NCI-H526 treated with DMSO at 0.1 percent for 48 hours (cell line): Measurements from ENCODE around the gene STRADA.
"Not testable (repeated sequence)": the region's sequence is repeated elsewhere in the genome, so short reads cannot be mapped to it uniquely, and the experiment has no call there.

Experiments used
- DNase-seq: peaks from one replicate; lab custom pipeline; 2025; lab: John Stamatoyannopoulos, UW

The STRADA gene

DNA sequence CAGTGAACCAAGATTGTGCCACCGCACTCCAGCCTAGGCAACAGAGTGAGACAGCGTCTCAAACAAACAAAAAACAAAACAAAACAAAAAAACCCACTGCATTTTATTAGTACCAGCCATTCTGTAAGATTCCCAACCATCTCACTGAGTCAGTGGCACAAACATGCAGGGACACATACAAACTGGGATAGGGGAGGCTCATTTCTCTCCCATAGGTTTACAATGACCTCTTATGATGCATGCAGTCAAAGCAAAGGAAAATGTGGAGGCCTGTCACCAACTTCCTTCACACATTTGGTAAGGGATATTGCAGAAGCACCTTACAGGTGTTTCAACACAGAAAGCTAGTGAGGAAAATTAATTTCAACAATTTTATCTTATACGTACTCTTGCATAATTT is 12.4 kb upstream of the STRADA start:
- DNase-seq: no peak

- DNase-seq: no peak
These were observed 11.6 kb upstream of the STRADA start for GRCh38 chr17:63753215-63753614.

GRCh38 chr17:63752707-63753106 is 11.1 kb upstream of the STRADA start:
- no peak for DNase-seq

GRCh38 chr17:63751806-63752205 is 10.2 kb upstream of the STRADA start:
- no peak for DNase-seq

GRCh38 chr17:63741143-63741407 is 524 bp downstream of the STRADA start:
- peak; percentile 53 for DNase-seq

DNA sequence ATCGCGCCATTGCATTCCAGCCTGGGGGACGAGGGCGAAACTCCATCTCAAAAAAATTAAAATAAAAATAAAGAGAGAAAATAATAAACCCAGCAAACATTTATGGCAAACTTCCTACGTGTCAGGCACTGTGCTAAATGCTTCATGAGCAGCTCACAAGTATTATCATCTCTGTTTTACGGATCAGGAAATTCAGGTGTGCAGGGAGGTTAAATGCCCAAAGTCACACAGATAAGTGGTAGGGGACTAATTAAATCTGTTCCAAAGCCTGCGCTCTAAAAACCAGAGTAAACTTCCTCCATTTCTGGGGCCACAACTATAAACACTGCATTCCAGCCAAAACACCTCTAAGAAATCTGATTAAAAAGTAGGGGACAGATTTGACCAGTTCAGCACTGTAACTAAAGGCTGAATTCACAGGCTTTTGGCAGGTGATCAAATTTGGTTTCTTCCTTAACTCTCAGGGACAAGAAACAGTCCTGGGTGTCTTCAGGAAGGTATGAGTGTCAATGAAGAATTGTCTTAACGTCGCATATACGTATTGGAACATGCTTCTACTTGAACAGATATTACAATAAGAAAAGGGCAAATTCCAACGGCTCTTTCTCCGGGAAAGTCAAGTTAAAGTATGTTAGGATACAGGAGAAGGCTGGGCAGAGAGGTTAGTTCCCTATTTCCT is 996 bp downstream of the STRADA start:
- no peak for DNase-seq

DNA sequence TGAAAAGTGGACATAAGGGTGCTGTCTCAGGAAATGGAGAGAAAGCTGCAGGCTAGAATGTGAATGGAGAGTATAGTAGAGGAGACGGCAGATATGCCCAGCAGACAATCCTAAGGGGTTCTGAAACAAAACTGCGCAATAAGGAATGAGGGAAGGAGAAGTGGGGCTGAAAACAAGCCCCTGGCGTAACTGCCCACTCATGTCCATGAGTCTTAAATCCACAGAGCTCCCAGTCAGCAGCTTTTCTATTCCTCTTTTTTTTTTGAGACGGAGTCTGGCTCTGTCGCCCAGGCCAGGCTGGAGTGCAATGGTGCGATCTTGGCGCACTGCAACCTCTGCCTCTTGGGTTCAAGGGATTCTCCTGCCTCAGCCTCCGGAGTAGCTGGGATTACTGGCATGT is 5.9 kb downstream of the STRADA start:
- no peak for DNase-seq

DNA sequence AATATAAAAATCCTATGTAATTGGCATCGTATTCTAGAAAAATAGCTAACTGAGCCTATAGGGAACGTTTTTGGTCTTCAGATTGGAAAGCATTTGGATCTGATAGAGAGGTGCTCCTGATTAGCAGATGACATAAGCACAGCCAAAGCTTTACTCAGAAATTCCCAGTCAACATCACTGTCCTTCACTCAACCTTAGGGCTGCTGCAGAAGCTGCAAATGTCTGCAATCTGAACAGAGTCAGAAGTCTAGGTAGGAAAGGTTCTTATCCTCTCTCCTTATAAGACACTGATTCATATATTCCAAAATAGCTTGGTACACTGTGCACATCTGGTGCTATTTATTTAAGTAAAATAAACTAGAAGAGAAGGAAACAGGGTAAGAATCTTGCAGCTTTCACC is 19.2 kb downstream of the STRADA start:
- no peak for DNase-seq

- not testable (repeated sequence) for DNase-seq
These were observed 21.4 kb downstream of the STRADA start for GRCh38 chr17:63720194-63720593.

- no peak for DNase-seq
These were observed 22.6 kb downstream of the STRADA start for GRCh38 chr17:63718988-63719387.

- DNase-seq: no peak
These were observed 25.2 kb downstream of the STRADA start for GRCh38 chr17:63716426-63716825.

DNA sequence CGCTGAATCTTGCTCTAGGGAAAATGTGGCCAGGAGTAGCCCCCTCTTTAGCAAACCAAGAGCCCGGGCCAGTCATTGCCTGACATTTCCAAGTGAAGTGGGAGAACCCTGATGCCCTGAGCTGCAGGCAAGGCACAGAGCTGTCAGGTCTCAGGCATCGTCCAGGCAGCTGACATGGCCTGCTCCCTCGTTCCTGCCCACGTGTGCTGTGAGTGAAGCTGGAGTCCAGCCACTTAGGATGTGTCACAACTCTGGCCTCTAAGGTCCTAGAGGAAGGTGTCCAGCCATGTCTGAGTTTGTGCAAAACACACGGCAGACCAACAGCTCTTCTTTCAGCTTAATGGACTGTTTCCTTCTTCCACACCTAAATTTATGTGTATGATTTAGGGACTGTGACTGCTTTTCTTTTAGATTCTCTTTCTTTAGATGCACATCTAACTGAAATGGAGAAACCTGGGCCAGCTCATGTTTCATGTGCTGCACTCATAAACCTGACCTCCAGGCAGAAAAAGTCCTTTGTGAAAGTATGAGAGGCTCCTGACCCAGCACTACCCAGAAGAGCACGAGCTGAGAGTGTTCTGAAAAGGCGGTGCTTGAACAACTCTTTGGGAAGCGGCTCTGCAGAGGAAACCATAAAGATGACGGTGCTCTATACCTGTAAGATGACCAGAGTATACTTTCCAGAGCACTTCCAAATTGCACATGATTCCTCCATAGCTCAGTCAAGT is 26.9 kb downstream of the STRADA start:
- DNase-seq: no peak

DNA sequence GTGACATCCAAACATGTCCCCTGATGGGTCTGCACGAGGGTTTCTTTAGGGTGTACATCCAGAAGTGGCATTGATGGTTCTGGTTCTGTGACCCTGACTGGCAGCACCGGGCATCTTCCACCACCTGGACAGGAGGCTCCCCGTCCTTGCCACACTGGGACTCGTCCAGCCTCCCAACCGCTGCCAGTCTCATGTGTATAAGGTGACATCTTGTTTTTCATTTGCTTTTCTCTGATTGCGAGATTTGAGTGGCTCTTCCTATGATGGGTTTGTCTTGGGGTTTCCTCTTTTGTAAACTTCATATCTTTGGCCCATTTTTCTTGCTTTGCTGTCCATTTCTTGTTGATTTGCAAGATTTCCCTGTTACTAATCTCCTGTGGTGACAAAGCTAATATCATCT is 32.5 kb downstream of the STRADA start:
- no peak for DNase-seq

DNA sequence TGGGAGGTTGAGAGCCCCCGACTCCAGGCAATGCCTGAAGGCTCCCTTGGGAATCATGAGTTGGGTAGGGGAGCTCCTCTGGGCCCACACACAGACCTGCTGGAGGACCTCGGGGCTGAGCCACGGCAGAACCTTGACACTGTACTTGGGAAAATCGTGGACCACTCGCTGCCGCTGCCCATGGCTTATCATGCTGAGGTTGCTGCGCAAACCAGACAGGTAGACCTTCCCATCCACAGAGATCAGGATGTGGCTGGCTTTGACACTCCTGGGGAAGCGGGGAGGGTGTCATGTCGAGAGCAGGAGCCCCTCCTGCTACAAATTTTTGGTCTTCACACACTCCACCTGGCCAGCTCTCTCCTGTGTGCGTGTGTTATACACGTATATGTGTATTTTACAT is 34.4 kb downstream of the STRADA start:
- DNase-seq: no peak

GRCh38 chr17:63706336-63707082 is 35.1 kb downstream of the STRADA start:
- no peak for DNase-seq

DNA sequence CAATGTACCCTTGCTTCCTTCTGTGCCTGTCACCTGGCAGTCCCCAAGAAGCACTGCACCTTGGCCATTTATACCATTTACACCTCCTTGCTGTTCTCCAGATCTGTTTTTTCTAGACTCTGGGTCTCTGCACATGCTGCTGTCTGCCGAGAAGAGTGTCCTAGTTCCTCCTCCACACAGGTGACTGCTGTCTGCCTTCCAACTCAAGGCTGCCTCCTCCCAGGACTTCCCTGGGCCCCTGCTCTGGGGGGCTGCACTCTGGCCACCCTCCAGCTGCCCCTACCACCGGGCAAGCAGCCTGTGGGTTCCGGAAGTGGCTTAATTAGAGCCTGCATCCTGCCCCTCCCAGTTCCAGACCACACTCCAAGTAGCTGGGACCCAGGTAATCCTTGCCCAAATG is 35.9 kb downstream of the STRADA start:
- no peak for DNase-seq

GRCh38 chr17:63704836-63705235 is 36.8 kb downstream of the STRADA start:
- DNase-seq: no peak

DNA sequence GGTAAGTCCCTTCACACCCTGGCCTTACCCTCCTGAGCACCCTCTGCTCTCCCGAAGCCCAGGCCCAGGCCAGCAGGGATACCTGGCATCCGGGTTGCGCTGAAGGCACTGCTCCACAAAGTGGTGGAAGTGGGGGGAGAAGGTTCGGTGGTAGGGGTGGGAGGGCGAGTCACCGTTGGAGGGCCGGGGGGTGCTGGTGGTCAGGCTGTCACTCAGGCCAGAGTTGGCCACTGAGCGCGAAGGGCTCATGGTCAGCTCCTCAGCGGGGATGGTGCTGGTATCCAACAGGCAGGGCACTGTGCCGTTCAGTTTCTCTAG is 37.4 kb downstream of the STRADA start:
- DNase-seq: no peak

- DNase-seq: no peak
These were observed 37.9 kb downstream of the STRADA start for GRCh38 chr17:63703556-63704258.

- DNase-seq: no peak
These were observed 38.6 kb downstream of the STRADA start for GRCh38 chr17:63703029-63703428.

DNA sequence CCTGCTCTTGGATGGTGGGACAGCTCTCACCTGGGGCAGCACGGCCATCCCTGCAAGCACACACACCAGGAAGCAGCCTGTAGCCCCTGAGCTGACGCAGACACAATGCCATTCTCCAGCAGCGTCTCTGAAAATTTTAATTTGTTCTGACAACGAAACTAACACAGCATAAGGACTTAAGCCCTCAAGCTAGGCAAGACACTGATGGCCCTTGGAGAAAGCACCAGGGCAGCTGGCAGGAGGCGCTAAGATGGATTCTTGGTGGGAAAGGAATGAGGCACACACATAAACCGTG is 38.9 kb downstream of the STRADA start:
- DNase-seq: no peak

DNA sequence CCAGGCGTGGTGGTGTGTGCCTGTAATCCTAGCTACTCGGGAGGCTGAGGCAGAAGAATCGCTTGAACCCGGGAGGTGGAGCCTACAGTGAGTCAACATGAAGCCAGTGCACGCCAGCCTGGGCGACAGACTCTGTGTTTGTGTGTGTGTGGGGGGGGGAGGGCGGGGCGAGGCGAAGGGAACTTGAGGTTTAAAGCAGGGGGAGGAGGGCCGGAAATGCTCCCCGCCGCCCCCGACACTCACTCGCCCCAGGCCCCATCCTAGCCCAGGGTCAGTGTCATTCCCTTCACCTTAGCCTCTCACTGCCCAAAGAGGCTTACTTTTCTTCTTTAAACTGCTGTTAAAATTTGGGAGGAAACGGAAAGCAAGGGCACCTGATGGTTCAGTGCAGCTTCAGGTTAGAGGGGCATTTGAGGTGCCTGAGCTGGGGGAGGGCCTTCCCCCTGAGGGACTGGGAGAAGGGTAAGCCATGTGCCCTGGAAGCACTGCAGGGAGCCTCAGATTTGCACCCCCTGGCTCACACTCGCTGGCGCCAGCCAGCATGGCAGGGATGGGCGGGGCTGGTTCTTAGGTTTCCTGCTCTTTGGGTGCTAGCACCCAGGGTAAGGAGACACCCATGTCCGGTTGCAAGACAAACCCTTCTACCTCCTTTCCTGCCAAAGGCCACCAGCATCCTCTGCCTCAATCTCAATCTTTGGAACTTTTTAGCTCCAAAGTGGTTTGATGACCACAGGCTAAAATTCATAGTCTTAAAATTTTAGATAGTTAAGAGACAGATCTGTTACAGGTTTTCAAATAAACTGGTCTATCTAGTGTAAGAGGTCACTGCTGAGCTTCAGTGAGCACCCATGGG is 39.5 kb downstream of the STRADA start:
- DNase-seq: no peak
